NCI-H1694 (cell line): ENCODE results near the gene GFRA4.

Experiments
- DNase-seq: peaks from one replicate; lab custom pipeline; 2025; lab: John Stamatoyannopoulos, UW

GFRA4 gene

GRCh38 chr20:3673221-3674070, 10.2 kb upstream of the GFRA4 start:
- no peak for DNase-seq

DNA sequence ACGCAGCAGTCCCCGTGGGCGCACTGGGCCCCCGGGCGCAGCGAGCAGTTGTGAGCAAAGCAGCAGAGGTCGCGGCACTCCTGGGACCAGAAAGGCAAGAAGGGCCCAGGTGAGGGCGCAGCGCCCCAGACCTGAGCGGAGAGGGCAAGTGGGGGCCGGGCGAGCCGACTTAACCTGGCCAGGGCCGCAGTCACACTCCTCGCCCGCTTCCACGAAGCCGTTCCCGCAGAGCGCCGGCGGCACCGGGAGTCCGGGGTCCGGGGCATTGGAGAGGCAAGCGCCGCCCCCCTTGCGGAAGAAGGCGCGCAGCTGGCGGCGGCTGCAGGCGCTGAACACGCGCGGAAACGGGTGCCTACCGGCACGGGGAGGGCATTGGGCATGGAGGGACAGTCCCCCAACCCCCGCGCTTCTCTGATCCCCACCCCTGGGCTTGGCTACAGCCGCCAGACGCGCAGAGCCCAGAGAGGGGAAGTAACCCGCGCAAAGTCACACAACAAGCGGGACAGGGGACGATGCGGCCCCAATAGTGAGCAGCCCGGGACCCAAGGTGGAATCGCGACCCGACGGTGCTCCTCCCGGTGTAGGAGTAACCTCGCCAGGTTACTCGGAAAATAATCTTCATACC, 9.5 kb upstream of the GFRA4 start:
- DNase-seq, result no peak

- DNase-seq, result no peak
Observed at GRCh38 chr20:3671986-3672546, 8.9 kb upstream of the GFRA4 start.

DNA sequence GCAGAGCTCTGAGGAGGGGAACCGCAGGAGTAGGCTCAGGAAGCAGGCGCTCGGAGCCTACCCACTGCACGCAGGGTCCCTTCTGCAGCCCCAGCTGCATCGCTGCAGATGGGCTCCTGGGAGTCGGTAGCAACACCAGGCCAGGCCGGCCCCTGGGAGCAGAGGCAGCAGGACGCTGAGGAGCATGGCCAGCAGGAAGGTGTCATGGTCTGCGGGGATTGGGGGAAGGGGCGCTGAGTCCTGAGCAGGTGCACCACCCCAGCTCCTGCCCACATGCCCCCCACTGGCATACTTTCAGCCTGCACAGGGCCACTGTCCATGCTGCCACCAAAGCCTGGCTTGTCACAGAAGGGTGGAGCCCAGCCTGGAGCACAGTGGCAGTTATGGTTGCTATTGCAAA, 7.7 kb upstream of the GFRA4 start:
- no peak for DNase-seq

GRCh38 chr20:3670511-3670910, 7.3 kb upstream of the GFRA4 start:
- no peak for DNase-seq

DNA sequence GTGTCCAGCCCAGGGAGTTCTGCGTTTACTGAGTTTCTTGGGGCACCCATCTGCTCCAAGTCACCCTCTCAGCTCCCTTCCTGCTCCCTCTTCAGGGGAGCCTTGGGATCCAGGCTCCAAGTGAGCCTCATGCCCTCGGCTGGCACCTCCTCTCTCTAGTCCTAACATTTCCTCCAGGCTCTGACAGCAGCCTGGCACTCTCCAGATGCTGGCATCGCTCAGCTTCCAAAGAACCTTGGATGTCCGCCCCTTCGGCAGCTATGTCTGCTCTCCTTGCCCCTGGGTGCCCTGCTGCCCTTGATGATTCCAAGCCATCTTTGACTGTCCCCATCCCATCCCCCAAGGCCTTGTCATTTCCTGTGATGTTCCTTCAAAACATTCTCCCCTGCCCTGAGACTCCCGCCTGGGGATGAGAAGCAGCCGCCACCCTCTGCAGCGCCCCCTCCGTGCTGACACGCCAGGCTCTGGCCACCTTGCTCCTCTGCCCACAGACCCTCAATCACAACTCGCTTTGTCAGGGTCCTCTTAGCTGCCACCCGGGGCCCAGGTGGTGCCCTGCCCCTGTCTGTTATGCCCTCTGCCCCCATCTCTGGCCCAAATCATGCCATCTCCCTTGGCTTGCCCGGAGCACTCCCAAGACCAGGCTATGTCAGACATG, 6.6 kb upstream of the GFRA4 start:
- DNase-seq, result no peak

- DNase-seq, result no peak
Observed at GRCh38 chr20:3667434-3668037, 4.3 kb upstream of the GFRA4 start.

- DNase-seq, result no peak
Observed at GRCh38 chr20:3663858-3664257, 659 bp upstream of the GFRA4 start.

DNA sequence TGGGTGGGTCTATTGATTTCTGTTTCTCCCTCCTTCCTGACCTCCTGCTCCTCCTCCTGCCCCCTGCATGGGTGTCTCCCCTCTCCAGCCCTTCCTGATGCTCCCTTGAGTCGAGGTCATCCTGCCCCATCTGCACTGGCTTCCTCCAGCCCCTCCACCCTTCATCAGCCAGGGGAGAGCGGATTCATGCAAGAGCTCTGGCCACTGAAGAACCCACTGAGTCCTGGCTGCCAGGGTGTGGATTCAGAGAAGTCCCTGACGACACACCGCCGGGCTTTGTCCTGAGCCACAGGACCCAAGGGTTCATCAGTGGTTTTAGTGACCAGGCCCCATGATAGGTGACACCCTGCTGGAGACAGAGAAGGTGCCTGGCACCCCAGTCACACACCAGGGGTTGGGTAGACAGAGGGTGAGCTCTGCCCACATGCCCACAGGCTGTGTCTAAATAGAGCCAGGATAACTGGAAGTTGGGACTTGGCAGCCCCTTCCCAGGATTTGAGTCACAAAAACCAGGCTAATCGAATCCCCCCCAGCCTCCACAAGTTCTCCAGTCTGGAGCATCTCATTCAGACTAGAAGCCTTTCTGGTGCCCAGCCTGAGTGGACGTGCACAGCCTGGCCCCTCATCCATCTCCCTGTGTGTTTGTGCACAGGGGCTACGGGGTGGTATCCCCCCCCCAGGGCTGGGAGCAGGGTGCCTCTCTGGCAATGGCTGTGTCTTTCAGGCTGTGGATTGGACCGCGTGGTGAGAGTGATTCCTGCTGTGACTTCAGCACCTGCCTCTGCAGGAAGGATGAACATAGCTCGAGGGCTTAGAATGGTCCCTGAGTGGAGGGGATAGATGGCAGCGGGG, 1.2 kb downstream of the GFRA4 start:
- no peak for DNase-seq

GRCh38 chr20:3661060-3661813, 2.0 kb downstream of the GFRA4 start:
- no peak for DNase-seq

GRCh38 chr20:3660262-3661059, 2.7 kb downstream of the GFRA4 start:
- no peak for DNase-seq

- no peak for DNase-seq
Observed at GRCh38 chr20:3659492-3660261, 3.5 kb downstream of the GFRA4 start.

DNA sequence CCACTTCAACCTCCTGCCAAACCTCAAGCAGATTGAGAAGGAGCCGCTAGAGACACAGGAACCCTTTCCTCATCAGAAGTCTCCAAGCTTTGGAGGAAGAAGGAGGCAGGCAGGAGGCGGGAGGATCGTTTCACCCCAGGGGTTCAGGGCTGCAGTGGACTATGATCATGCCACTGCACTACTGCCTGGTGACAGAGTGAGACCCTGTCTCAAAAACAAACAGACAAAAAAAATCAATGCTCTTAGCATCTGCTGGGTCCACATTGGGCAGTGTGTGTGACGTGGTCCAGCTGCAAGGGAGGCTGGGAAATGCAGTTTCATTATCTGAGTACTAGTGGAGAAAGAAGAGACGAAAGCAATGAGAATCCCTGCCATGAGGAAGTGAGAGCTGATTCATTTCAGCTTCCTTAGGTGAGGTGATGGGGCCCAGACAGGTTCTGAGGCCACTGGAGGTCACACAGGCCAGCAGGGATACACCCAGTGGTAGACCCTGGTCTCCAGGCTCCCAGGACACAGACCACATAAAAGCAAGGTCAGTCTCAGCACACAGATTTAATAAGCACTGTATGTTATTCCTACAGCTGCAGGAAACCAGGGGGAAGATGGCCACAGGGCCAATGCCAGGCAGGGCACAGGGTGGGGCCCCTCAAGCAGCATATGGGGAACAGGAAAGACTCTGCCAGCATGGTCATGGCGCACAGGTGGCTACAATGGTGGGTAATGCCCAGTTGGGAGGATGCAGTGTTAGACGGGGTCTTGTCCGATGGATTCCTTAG, 4.3 kb downstream of the GFRA4 start:
- no peak for DNase-seq

- DNase-seq, result no peak
Observed at GRCh38 chr20:3658019-3658715, 5.0 kb downstream of the GFRA4 start.

DNA sequence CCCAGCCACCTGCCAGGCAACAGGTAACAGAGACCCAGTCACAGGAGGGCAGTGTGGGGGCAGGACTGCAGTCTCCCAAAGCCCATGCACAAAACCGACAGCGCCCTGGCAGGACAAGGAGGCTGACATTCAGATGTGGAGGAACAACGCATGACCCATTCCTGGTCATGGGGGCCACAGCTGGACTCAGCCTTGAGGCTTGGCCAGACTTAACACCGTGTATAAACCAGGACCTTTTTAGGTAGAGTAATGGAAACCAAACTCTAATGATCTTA, 8.1 kb downstream of the GFRA4 start:
- no peak for DNase-seq

GRCh38 chr20:3654326-3655130, 8.7 kb downstream of the GFRA4 start:
- DNase-seq, result peak; percentile 81

- DNase-seq, result no peak
Observed at GRCh38 chr20:3653921-3654320, 9.3 kb downstream of the GFRA4 start.
